Measurements from ENCODE around the gene TMEM17. TPM values are rescaled to one million over a fixed set of nuclear protein-coding genes. Genes with fewer than 3 reads are reported as not detected.

TMEM17 gene
- total RNA-seq, 1 donor from 2014 or later, result 1.8 TPM

GRCh38 chr2:62457556-62457955 lies 48.4 kb downstream of the TMEM17 start:
- H3K27ac Mint-ChIP-seq, result no peak overlapping the region
- TF ChIP-seq CTCF (IDR thresholded peaks at IDR 0.05) (no peak), EZH2 (IDR thresholded peaks at IDR 0.05) (no peak), EZH2phosphoT487 (IDR thresholded peaks at IDR 0.05) (no peak)

GRCh38 chr2:62456721-62457539 lies 49.1 kb downstream of the TMEM17 start:
- DNase-seq (ENCODE audit: low spot score), result peak; percentile 94
- H3K4me1 ChIP-seq, result peaks cover 26% of the 10 kb centered on the region
- no peaks in the 10 kb centered on the region for H3K36me3 ChIP-seq
- H3K27ac ChIP-seq, result no peak overlapping the region
- Mint-ChIP-seq H3K4me1 (peaks cover 41% of the 10 kb centered on the region), H3K9me3 (no peaks in the 10 kb centered on the region), H3K27me3 (ENCODE audit: insufficient read depth, low read depth) (peaks cover 5% of the 10 kb centered on the region), H3K4me3 (peak overlapping the region; percentile 70), H3K27ac (no peak overlapping the region), H3K36me3 (no peaks in the 10 kb centered on the region)
- peak overlapping the region; percentile 48 for H3K4me3 ChIP-seq
- H3F3A ChIP-seq (ENCODE audit: low read depth), result peaks cover 17% of the 10 kb centered on the region
- no peaks in the 10 kb centered on the region for H3K79me2 ChIP-seq (ENCODE audit: low read depth)
- peak overlapping the region; percentile 85 for H3K4me2 ChIP-seq
- H3K27me3 ChIP-seq, result no peaks in the 10 kb centered on the region
- H3K9ac ChIP-seq, result no peak overlapping the region
- H2AFZ ChIP-seq (replicated peaks), result peak overlapping the region; percentile 99
- peak; percentile 93 for TF ChIP-seq CTCF (IDR thresholded peaks at IDR 0.05)
- TF ChIP-seq EZH2phosphoT487 (IDR thresholded peaks at IDR 0.05), result no peak
- no peaks in the 10 kb centered on the region for H4K20me1 ChIP-seq (ENCODE audit: low read depth)
- no peaks in the 10 kb centered on the region for H3K9me3 ChIP-seq (ENCODE audit: low read depth)

More at GRCh38 chr2:62457556-62457955, 48.4 kb downstream of the TMEM17 start:
- peak; percentile 41 for DNase-seq (ENCODE audit: low spot score)
- Histone ChIP-seq H3K4me3 (peak overlapping the region; percentile 48), H3K36me3 (no peaks in the 10 kb centered on the region), H4K20me1 (ENCODE audit: low read depth) (no peaks in the 10 kb centered on the region), H3K79me2 (ENCODE audit: low read depth) (no peaks in the 10 kb centered on the region), H3K9ac (no peak overlapping the region), H2AFZ (replicated peaks) (peak overlapping the region; percentile 99), H3K4me2 (peak overlapping the region; percentile 85), H3K4me1 (peaks cover 22% of the 10 kb centered on the region), H3K27me3 (no peaks in the 10 kb centered on the region), H3K27ac (no peak overlapping the region), H3K9me3 (ENCODE audit: low read depth) (no peaks in the 10 kb centered on the region), H3F3A (ENCODE audit: low read depth) (peaks cover 17% of the 10 kb centered on the region)
- Mint-ChIP-seq H3K36me3 (no peaks in the 10 kb centered on the region), H3K27me3 (ENCODE audit: insufficient read depth, low read depth) (peaks cover 7% of the 10 kb centered on the region), H3K4me3 (peak overlapping the region; percentile 70), H3K9me3 (no peaks in the 10 kb centered on the region), H3K4me1 (peaks cover 41% of the 10 kb centered on the region)

- TF ChIP-seq EZH2phosphoT487 (IDR thresholded peaks at IDR 0.05) (no peak), EZH2 (IDR thresholded peaks at IDR 0.05) (no peak), CTCF (IDR thresholded peaks at IDR 0.05) (no peak)
- Histone ChIP-seq H2AFZ (replicated peaks) (peak overlapping the region; percentile 99), H3K27ac (no peak overlapping the region), H3K36me3 (no peaks in the 10 kb centered on the region), H3K4me3 (no peak overlapping the region), H3K9ac (no peak overlapping the region), H3K4me2 (peak overlapping the region; percentile 85), H3K4me1 (peaks cover 26% of the 10 kb centered on the region), H3K79me2 (ENCODE audit: low read depth) (no peaks in the 10 kb centered on the region), H3F3A (ENCODE audit: low read depth) (peaks cover 17% of the 10 kb centered on the region), H4K20me1 (ENCODE audit: low read depth) (no peaks in the 10 kb centered on the region), H3K27me3 (no peaks in the 10 kb centered on the region), H3K9me3 (ENCODE audit: low read depth) (no peaks in the 10 kb centered on the region)
- no peaks in the 10 kb centered on the region for H3K36me3 Mint-ChIP-seq
- no peaks in the 10 kb centered on the region for H3K9me3 Mint-ChIP-seq
- H3K27ac Mint-ChIP-seq, result no peak overlapping the region
- no peak for DNase-seq (ENCODE audit: low spot score)
- peaks cover 5% of the 10 kb centered on the region for H3K27me3 Mint-ChIP-seq (ENCODE audit: insufficient read depth, low read depth)
- H3K4me3 Mint-ChIP-seq, result no peak overlapping the region
- peaks cover 40% of the 10 kb centered on the region for H3K4me1 Mint-ChIP-seq
Observed at GRCh38 chr2:62455957-62456692, 49.9 kb downstream of the TMEM17 start.

Measured in neural progenitor cell (in vitro differentiated cells).